Measurements from ENCODE around the gene PRKG1. TPM values are rescaled to one million over a fixed set of nuclear protein-coding genes. Genes with fewer than 3 reads are reported as not detected.
"Not testable (repeated sequence)": the region's sequence is repeated elsewhere in the genome, so short reads cannot be mapped to it uniquely, and the experiment has no call there.

The PRKG1 gene
- total RNA-seq, 4 donors from 2014 or later, result 24.5 to 46.1 (median 37.1) TPM

- Histone ChIP-seq H3K9me3 (no peaks in the 10 kb centered on the region), H3K4me3 (no peak overlapping the region), H3K4me1 (peaks cover 4 to 21% (median 13%) of the 10 kb centered on the region in 4 donors), H3K36me3 (no peaks in the 10 kb centered on the region), H3K27ac (replicated peaks in 1 of 4) (no peak overlapping the region), H3K27me3 (no peaks in the 10 kb centered on the region)
- TF ChIP-seq CTCF (IDR thresholded peaks at IDR 0.05), result no peak
- no peak for TF ChIP-seq POLR2AphosphoS5 (IDR thresholded peaks at IDR 0.05)
- TF ChIP-seq POLR2A (IDR thresholded peaks at IDR 0.05; ENCODE audit: low read depth), result no peak
- TF ChIP-seq EP300 (IDR thresholded peaks at IDR 0.05), result no peak
- DNase-seq (ENCODE audit: extremely low spot score), result no peak
- WGBS, result 60% methylated on average over 3 of the region's 3 CpGs
- intact Hi-C loops (cut with DNase I), result no loop called here
These were observed 312.1 kb downstream of the PRKG1 start for GRCh38 chr10:51386248-51386885.

- 67% methylated on average over 3 of the region's 3 CpGs for WGBS
- intact Hi-C loops (cut with DNase I), result loop anchor here (2.0 kb wide), 1 partner anchor 33 kb away; no protein-coding TSS in a partner anchor
- H3K9me3 ChIP-seq, result no peaks in the 10 kb centered on the region
- H3K4me3 ChIP-seq, result no peak overlapping the region
- H3K27me3 ChIP-seq, result no peaks in the 10 kb centered on the region
- DNase-seq (ENCODE audit: extremely low spot score), result no peak
- no peak overlapping the region for H3K27ac ChIP-seq (replicated peaks in 1 of 4)
- H3K36me3 ChIP-seq, result no peaks in the 10 kb centered on the region
- peaks cover 4 to 19% (median 8%) of the 10 kb centered on the region in 4 donors for H3K4me1 ChIP-seq
- TF ChIP-seq EP300 (IDR thresholded peaks at IDR 0.05) (no peak), CTCF (IDR thresholded peaks at IDR 0.05) (peak; percentile 33 to 58 (median 39)), POLR2AphosphoS5 (IDR thresholded peaks at IDR 0.05) (no peak)
These were observed 315.4 kb downstream of the PRKG1 start for GRCh38 chr10:51389415-51390321.

- H3K4me3 ChIP-seq; H3K27me3 ChIP-seq; H3K36me3 ChIP-seq; intact Hi-C loops (cut with DNase I); DNase-seq (ENCODE audit: extremely low spot score); H3K9me3 ChIP-seq; H3K27ac ChIP-seq (replicated peaks in 1 of 4): not testable (repeated sequence)
- 83% methylated on average over 4 of the region's 29 CpGs for WGBS
- H3K4me1 ChIP-seq, result peaks cover 14 to 33% (median 20%) of the 10 kb centered on the region in 4 donors
These were observed 318.7 kb downstream of the PRKG1 start for GRCh38 chr10:51393006-51393405.

DNA sequence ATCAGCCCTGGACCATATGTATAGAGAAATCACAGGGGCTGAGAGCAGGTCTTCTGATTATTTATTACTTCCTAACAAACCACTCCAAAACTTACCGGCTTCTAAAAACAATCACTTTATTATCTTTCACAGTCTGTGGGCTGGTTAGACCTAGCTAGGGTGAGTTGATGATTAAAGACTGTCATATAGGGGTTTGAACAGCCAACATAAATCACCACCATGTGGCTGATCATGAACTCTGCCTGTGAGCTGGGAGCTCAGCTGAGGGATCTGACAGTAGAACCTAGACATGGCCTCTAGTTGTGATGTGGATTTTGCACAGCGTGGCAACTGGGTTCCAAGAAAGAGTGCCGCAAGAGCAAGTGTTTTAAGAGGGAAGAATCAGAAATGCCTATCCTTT is 319.8 kb downstream of the PRKG1 start:
- Histone ChIP-seq H3K4me1 (peaks cover 17 to 40% (median 26%) of the 10 kb centered on the region in 4 donors), H3K27ac (replicated peaks in 1 of 4) (no peak overlapping the region)
- intact Hi-C loops (cut with DNase I), result no loop called here

More for the DNA sequence above, 319.8 kb downstream of the PRKG1 start:
- no peak for DNase-seq (ENCODE audit: extremely low spot score)
- H3K27me3 ChIP-seq, result no peaks in the 10 kb centered on the region
- no peaks in the 10 kb centered on the region for H3K9me3 ChIP-seq
- no peaks in the 10 kb centered on the region for H3K36me3 ChIP-seq
- WGBS, result 84% methylated on average over 3 of the region's 3 CpGs
- no peak overlapping the region for H3K4me3 ChIP-seq
- TF ChIP-seq POLR2A (IDR thresholded peaks at IDR 0.05; ENCODE audit: low read depth), result no peak
- TF ChIP-seq EP300 (IDR thresholded peaks at IDR 0.05), result no peak
- TF ChIP-seq CTCF (IDR thresholded peaks at IDR 0.05), result no peak
- TF ChIP-seq POLR2AphosphoS5 (IDR thresholded peaks at IDR 0.05), result no peak

Data from esophagus muscularis mucosa (tissue), 4 donors.